K562 (cell line): Measurements from ENCODE around the gene ITIH6.

ENCODE experiments used
- YY1 ChIP-seq, 3 experiments: IDR thresholded peaks; 2 replicates each; pipeline ENCODE4 v1.6.1; 2011; ENCODE audit warnings: low read length in 2 of 3, mild to moderate bottlenecking in 2 of 3, moderate library complexity in 2 of 3, borderline replicate concordance in 1 of 3, control low read depth in 1 of 3, low read depth in 1 of 3; ENCODE audit not compliant: insufficient read depth in 3 of 3, insufficient replicate concordance in 2 of 3, control insufficient read depth in 1 of 3, insufficient read length in 1 of 3; ENCODE audit errors: extremely low read depth in 1 of 3
- TF ChIP-seq, protein P1 (sequence below): sonication (generic); formaldehyde crosslinking; IDR thresholded peaks from 2 replicates; pipeline ENCODE4 v1.9.0; 2022; ENCODE audit warnings: mild to moderate bottlenecking, missing genetic modification reagents
- TF ChIP-seq, protein P2 (sequence below): fragments of 250-450 bp; sonication (Bioruptor Pico); IDR thresholded peaks from 2 replicates; pipeline ENCODE4 v1.5.0; 2020; ENCODE audit warnings: mild to moderate bottlenecking

DNA sequence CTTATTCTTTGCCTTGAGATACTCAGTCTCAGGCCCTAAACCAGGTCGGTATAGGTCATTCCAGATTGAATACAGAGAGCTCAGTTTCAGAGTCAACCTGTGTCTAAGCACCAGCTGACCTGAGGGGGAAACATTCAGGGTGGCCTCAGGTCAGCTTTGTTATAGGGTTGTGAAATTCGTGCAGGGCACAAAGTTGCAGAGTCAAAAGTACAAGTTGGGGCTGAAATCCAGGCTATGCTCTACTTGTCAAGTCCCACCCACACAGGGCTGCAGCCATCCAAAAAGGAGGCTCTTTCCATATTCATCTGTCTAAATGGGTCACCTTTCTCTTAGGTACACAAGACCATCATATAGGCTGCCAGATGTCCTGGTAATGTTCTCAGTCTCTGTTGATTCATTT lies 89.7 kb downstream of the ITIH6 start:
- TF ChIP-seq, protein P1, sequence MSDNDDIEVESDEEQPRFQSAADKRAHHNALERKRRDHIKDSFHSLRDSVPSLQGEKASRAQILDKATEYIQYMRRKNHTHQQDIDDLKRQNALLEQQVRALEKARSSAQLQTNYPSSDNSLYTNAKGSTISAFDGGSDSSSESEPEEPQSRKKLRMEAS (CRISPR knock-in tag): no peak
- no peak for TF ChIP-seq YY1 (IDR thresholded peaks at IDR 0.05; ENCODE audit: borderline replicate concordance in 1 of 3, control insufficient read depth in 1 of 3, extremely low read depth in 1 of 3, insufficient read depth in 3 of 3, insufficient read length in 1 of 3, insufficient replicate concordance in 2 of 3, low read depth in 1 of 3, low read length in 2 of 3)
- TF ChIP-seq, protein P2, sequence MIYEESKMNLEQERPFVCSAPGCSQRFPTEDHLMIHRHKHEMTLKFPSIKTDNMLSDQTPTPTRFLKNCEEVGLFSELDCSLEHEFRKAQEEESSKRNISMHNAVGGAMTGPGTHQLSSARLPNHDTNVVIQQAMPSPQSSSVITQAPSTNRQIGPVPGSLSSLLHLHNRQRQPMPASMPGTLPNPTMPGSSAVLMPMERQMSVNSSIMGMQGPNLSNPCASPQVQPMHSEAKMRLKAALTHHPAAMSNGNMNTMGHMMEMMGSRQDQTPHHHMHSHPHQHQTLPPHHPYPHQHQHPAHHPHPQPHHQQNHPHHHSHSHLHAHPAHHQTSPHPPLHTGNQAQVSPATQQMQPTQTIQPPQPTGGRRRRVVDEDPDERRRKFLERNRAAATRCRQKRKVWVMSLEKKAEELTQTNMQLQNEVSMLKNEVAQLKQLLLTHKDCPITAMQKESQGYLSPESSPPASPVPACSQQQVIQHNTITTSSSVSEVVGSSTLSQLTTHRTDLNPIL (CRISPR knock-in tag): no peak
